SKM-1 (cell line): ENCODE data around the gene ELMO1.
"Not testable (repeated sequence)": the region's sequence is repeated elsewhere in the genome, so short reads cannot be mapped to it uniquely, and the experiment has no call there.

Experiments
- DNase-seq: peaks from one replicate; lab custom pipeline; 2025; ENCODE audit not compliant: unreplicated experiment; lab: John Stamatoyannopoulos, UW

Gene ELMO1

DNA sequence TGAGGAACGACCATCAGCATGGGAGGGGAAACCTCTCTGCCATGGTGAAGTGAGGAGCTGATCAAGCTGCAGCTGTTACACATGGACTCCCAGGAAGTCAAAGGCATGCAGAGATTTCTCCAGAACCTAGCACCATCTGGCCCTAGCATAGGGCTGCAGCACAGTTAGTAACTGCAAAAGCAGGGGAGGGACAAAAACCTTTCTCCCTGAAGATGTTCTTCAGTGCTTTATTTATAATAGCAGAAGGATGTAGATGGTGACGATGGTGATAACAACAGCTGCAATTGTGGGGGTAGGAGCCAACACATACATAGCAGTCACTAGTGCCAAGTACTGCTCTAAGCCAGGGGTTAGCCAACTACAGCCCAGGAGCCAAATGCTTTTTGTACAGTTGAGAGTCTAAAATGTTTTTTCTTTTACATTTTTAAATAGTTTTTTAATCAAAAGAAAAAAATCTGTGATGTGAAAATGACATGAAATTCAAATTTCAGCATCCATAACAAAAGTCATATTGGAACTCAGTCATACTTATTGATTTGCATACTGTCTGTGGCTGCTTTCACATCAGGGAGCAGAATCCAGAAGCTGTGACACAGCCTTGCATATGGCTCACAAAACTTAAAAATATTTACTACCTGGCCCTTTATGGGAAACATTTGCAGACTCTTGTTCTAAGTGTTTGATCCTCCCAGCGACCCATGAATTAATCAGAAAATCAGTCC, 299.5 kb downstream of the ELMO1 start:
- DNase-seq = no peak

GRCh38 chr7:37145682-37146081, 303.0 kb downstream of the ELMO1 start:
- DNase-seq = no peak

DNA sequence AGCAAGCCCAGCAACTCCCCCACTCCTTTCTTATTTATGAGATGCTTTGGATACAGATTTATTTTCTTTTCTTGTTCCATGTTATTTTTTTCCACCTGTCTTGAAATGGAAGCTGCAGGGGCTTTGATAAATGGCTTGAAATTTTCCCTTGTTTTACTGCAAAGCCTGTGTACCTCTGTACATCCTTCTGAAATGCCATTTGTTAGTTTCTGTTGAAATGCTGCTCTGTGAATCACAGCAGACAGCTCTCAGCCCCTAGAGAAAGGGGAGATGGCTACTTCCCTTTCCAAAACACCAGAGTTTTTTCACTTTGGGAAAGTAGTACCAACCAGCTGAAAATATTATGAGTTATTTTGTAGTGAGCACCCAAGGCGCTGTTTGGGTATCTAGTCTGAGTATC, 304.2 kb downstream of the ELMO1 start:
- DNase-seq = no peak

DNA sequence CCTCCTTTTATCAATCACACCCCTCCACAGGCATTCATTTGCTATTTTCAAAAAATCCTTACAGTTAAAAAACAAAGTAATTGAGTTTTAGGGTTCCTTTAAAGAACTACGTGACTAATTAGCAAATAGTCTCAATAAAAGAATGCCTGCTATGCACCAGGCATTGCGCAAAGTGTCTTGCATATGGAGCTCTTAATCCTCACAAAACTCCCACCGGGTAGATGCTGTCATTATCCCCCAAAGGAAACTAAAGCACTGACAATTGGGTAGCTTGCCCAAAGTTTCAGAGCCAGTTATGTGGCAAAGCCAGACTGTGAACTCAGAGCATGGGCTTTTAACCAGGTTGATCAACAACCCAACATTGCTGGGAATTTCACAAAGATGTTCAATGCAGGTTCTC, 305.7 kb downstream of the ELMO1 start:
- no peak for DNase-seq

- no peak for DNase-seq
These were observed 306.9 kb downstream of the ELMO1 start for GRCh38 chr7:37141742-37142141.

DNA sequence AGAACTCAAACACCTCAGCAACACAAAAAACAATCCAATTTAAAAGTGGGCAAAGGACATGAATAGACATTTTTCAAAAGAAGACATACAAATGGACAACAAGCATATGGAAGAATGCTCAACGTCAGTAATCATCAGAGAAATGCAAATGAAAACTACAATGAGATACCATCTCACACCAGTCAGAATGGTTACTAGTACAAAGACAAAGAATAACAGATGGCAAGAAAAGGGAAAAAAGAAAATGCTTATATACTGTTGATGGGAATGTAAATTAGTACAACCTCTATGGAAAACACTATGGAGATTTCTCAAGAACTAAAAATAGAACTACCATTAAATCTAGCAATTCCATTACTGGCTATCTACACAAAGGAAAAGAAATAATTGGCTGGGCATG, 314.8 kb downstream of the ELMO1 start:
- DNase-seq = not testable (repeated sequence)

GRCh38 chr7:37131855-37132254, 316.8 kb downstream of the ELMO1 start:
- DNase-seq = no peak

DNA sequence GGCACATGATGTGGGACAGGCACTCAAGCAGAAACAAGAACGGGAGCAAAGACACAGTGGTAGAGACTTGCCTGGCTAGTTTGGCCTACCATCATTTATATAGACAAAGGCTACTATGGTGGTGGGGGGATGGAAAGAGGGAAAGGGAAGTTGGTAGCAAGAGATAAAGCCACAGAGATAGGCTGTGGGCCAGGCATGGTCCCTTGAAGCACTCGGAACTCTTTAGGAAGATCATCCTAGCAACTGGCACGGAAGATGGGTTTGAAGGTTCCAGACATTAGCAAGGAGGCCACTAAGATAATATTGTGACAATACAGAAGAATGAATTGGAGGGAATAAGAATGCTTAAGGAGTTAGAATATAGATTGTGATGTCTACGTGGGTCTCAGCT, 319.6 kb downstream of the ELMO1 start:
- DNase-seq = no peak

DNA sequence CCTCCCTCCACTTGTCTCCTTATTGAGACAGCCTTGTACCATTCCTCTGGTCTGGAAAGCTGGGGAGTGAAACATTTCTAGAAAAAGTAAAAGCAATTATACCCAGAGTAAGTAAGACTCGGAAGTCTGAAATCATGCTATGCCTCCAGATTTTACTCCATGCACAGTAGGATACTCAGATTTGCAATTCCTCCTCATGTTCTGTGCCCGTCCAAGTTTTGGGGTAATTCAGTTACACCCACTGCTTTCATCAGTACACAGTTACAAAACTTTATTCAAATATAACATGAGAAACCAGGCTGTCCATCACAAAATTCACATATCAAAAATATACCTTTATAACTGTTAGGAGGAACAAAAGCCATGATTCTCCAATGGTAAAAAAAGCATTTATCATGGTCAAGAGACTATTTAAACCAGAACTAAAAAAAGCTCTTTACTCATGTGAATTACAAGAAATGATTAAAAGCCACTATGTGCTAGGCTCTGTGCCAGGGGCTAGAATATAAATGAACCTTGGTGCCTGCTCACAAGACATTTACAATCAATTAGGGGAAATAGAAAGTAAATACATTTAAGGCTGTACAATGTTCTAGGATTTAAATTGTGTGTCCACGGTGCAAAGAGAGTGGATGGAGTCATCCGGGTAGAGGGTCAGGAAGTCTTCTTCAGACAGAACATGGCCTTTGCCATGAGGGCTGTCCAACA, 320.2 kb downstream of the ELMO1 start:
- no peak for DNase-seq

DNA sequence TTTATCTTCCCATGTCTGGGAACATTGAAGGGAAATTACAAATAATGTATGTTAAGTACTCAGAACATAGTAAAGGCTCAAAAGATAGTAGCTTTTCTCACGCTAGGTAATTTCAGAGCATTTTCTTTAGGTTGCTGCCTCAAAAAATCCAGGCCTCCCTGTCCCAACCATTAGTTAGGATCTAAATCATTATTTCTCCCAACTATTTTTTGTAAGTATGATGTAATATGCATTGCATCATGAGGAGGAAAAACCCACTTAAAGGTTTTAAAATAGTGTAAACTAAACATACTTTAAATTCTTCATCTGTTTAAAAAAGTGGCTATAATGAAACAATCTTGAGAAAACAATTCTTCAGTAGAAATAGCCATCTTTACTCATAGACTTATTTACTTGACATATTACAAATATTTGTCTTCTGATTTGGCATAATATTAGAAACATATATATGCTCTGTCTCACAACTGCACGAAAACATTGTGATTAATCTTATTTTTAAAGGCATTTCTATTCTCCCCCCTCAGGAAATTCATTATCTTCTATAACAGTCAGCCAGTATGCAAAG, 329.3 kb downstream of the ELMO1 start:
- no peak for DNase-seq

DNA sequence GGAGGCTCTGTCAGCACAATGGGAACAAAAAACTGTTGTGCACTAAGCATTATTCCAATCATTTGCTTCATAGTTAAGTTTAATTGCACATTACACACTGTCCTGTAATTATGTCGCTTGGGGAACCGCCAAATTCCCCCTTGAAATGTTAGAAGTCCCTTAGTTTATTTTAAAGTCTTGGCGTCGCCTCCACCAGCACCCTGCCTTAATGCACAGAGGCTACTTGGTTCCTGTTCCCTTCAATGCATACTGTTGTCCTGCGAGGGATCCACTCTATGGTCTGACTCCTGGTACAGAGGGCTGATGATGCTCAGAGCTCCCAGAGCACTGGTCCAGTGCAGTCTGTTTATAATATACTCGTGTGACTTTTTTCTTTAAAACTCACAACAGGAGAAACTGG, 330.7 kb downstream of the ELMO1 start:
- DNase-seq = no peak

GRCh38 chr7:37117292-37117691, 331.4 kb downstream of the ELMO1 start:
- DNase-seq = no peak

GRCh38 chr7:37116093-37116701, 332.5 kb downstream of the ELMO1 start:
- no peak for DNase-seq

DNA sequence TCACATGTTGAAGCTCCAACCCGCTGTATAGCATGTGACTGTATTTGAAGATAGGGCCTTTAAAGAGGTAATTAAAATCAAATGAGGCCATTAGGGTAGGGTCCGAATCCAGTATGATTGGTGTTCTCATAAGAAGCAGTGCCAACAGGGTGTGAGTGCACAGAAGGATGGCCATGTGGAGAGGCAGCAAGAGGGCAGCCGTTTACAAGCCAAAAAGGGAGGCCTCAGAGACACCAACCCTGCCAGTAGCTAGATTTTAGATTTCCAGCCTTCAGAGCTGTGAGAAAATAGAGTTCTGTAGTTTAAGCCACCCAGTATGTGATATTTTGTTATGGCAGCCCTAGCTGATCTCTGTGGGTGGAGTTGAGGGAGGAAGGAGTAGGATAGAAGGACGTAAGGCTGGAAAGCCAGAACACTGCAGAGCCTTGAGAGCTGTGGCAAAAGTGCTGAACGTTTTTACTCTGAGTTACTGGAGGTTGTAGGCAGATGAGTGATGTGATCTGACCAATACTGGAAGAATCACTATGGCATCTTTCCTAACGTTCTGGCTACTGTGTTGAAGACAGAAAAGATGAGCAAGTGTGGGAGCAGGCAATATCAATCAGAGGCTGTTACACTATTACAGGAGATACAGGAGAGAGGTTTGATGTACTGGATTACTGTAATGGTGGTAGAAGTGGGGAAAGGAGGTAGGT, 334.9 kb downstream of the ELMO1 start:
- DNase-seq = no peak

DNA sequence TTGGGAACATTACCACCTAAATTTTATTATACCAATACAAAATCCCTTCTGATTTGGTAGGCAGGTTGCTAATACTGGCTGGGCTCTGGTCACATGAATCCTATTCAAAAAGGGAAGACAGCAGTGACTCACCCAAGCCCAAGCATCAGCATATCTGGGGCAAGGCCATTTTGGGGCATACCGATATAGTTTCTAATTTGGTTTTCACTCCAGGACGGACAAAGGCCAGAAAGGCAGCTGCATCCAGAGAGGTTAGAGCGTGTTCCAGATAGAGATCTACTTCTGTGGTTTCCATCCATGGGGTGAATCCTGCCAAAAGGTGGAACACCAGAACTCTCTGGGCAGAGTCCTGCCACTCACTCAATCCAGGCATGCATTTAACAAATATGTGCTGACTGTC, 335.8 kb downstream of the ELMO1 start:
- DNase-seq = no peak

DNA sequence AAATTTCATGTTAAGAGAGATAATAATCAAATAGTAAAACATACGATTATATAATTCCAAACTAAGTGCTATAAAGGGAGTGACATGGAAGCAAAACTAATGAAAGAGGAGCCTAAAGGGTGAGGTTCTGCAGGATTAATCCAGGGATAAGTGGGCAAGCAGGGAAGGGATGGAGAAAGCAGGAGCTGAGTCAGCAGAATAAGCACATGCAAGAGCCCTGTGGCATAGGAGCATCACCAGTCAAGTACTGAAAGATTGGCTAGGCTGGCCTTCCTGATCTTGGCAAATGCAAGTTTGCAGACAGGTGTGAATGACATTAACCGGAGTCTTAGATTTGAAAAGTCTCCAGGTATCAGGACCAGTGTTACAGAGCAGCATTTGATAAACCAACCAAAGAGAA, 336.4 kb downstream of the ELMO1 start:
- no peak for DNase-seq

GRCh38 chr7:37111459-37111858, 337.2 kb downstream of the ELMO1 start:
- no peak for DNase-seq

- DNase-seq = no peak
These were observed 337.8 kb downstream of the ELMO1 start for GRCh38 chr7:37110660-37111424.

DNA sequence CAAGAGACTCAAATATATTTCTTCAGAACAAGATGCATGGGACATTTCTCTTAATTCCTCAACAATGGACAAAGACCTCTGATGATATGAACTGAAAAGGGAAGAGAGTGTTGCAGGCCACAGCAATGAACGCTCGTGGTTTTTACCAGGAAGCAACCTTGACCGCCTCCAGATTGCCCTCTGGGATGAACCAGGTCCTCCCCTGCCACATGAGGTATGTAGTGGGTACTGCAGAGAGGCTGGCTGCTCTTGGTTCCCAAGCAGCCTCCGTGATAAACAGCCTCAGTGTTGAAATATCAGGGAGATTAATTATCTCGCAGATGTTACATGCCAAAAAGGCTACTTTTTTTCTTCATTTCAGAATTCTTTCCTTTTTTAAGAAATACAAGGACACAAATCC, 338.8 kb downstream of the ELMO1 start:
- peak; percentile 4 for DNase-seq

- DNase-seq = no peak
These were observed 339.5 kb downstream of the ELMO1 start for GRCh38 chr7:37109016-37109683.
